ENCODE data around the gene CD1B.

GRCh38 chr1:158371188-158371953 lies 40.0 kb upstream of the CD1B start:
- no peak for TF ChIP-seq POLR2AphosphoS5 (IDR thresholded peaks at IDR 0.05; ENCODE audit: borderline replicate concordance, low read depth, low read length)
- TF ChIP-seq EZH2 (IDR thresholded peaks at IDR 0.05): no peak

Data from SK-N-MC (cell line).